Brain microvascular endothelial cell (primary cell): Measurements from ENCODE around the gene TRAPPC14.
"Not testable (repeated sequence)": the region's sequence is repeated elsewhere in the genome, so short reads cannot be mapped to it uniquely, and the experiment has no call there.

ENCODE experiments used
- DNase-seq: peaks from one replicate; pipeline ENCODE4 v3.0.0-alpha.2; 2020
- H3K27ac ChIP-seq: fragments of 250-450 bp; sonication (Bioruptor Pico); 2 replicates; pipeline ENCODE4 v1.5.1; 2020; ENCODE audit warnings: mild to moderate bottlenecking, moderate library complexity
- H3K27me3 ChIP-seq: fragments of 250-450 bp; sonication (Bioruptor Pico); replicated peaks from 2 replicates; pipeline ENCODE4 v1.5.1; 2020; ENCODE audit warnings: mild to moderate bottlenecking
- H3K36me3 ChIP-seq: fragments of 250-450 bp; sonication (Bioruptor Pico); replicated peaks from 2 replicates; pipeline ENCODE4 v1.5.1; 2020; ENCODE audit warnings: mild to moderate bottlenecking
- H3K4me3 ChIP-seq: 2 replicates; pipeline ENCODE4 v1.5.1; 2011; ENCODE audit warnings: low read depth, mild to moderate bottlenecking, control low read depth, low read length, moderate library complexity
- CTCF ChIP-seq: IDR thresholded peaks from 2 replicates; pipeline ENCODE4 v1.5.1; 2011; ENCODE audit warnings: low read depth, mild to moderate bottlenecking, moderate library complexity, low read length, control low read depth, inconsistent platforms; ENCODE audit errors: missing control alignments
- in situ Hi-C: cut with HindIII; loops from 2 replicates; pipeline ENCODE4 v1.10.0; 2017; ENCODE audit warnings: low sequenced_read_pairs, low pct_ligation_motif_present

The TRAPPC14 gene

GRCh38 chr7:100132697-100133151, 25.8 kb downstream of the TRAPPC14 start:
- DNase-seq: peak; percentile 49
- Histone ChIP-seq H3K4me3 (no peak overlapping the region), H3K36me3 (no peaks in the 10 kb centered on the region), H3K27ac (no peak overlapping the region), H3K27me3 (no peaks in the 10 kb centered on the region)
- in situ Hi-C loops: no loop called here
- TF ChIP-seq CTCF: peak; percentile 95

GRCh38 chr7:100132126-100132525, 26.4 kb downstream of the TRAPPC14 start:
- Histone ChIP-seq H3K27me3 (no peaks in the 10 kb centered on the region), H3K36me3 (no peaks in the 10 kb centered on the region)
- in situ Hi-C loops: no loop called here

GRCh38 chr7:100130608-100131453, 27.7 kb downstream of the TRAPPC14 start:
- H3K27ac ChIP-seq: no peak overlapping the region
- no peaks in the 10 kb centered on the region for H3K27me3 ChIP-seq
- no peak overlapping the region for H3K4me3 ChIP-seq
- peak; percentile 85 for TF ChIP-seq CTCF
- DNase-seq: peak; percentile 59
- in situ Hi-C loops: no loop called here
- no peaks in the 10 kb centered on the region for H3K36me3 ChIP-seq

More at GRCh38 chr7:100132126-100132525, 26.4 kb downstream of the TRAPPC14 start:
- Histone ChIP-seq H3K4me3 (no peak overlapping the region), H3K27ac (no peak overlapping the region)
- no peak for TF ChIP-seq CTCF
- no peak for DNase-seq

GRCh38 chr7:100130220-100130607, 28.3 kb downstream of the TRAPPC14 start:
- H3K27ac ChIP-seq, H3K36me3 ChIP-seq, H3K4me3 ChIP-seq, H3K27me3 ChIP-seq, in situ Hi-C loops, DNase-seq: not testable (repeated sequence)

GRCh38 chr7:100128637-100128963, 29.9 kb downstream of the TRAPPC14 start:
- H3K27ac ChIP-seq: no peak overlapping the region
- H3K4me3 ChIP-seq: no peak overlapping the region
- DNase-seq: no peak
- no peak for TF ChIP-seq CTCF
- H3K36me3 ChIP-seq: no peaks in the 10 kb centered on the region
- H3K27me3 ChIP-seq: no peaks in the 10 kb centered on the region
- in situ Hi-C loops: no loop called here

- in situ Hi-C loops: no loop called here
- TF ChIP-seq CTCF: no peak
- Histone ChIP-seq H3K27ac (no peak overlapping the region), H3K4me3 (peak overlapping the region; percentile 89), H3K36me3 (no peaks in the 10 kb centered on the region), H3K27me3 (no peaks in the 10 kb centered on the region)
- no peak for DNase-seq
These were observed 30.5 kb downstream of the TRAPPC14 start for GRCh38 chr7:100127866-100128636.
